T-helper 9 cell (primary cell): ENCODE measurements around the gene NDUFAF2.
"Not testable (repeated sequence)": the region's sequence is repeated elsewhere in the genome, so short reads cannot be mapped to it uniquely, and the experiment has no call there.

Experiments
- DNase-seq: peaks from one replicate; pipeline ENCODE4 v3.0.0-alpha.2; 2020

NDUFAF2 gene

GRCh38 chr5:61052882-61053281, 107.9 kb downstream of the NDUFAF2 start:
- DNase-seq = no peak

- DNase-seq = no peak
Observed at GRCh38 chr5:61053937-61054336, 108.9 kb downstream of the NDUFAF2 start.

- DNase-seq = no peak
Observed at GRCh38 chr5:61055434-61056006, 110.5 kb downstream of the NDUFAF2 start.

GRCh38 chr5:61059499-61059898, 114.5 kb downstream of the NDUFAF2 start:
- DNase-seq = no peak

- no peak for DNase-seq
Observed at GRCh38 chr5:61069150-61069549, 124.1 kb downstream of the NDUFAF2 start.

- no peak for DNase-seq
Observed at GRCh38 chr5:61071526-61071925, 126.5 kb downstream of the NDUFAF2 start.

GRCh38 chr5:61076626-61077025, 131.6 kb downstream of the NDUFAF2 start:
- no peak for DNase-seq

- no peak for DNase-seq
Observed at GRCh38 chr5:61081741-61082140, 136.7 kb downstream of the NDUFAF2 start.

- DNase-seq = no peak
Observed at GRCh38 chr5:61082516-61083280, 137.7 kb downstream of the NDUFAF2 start.

- no peak for DNase-seq
Observed at GRCh38 chr5:61084658-61085057, 139.7 kb downstream of the NDUFAF2 start.

- DNase-seq = no peak
Observed at GRCh38 chr5:61085885-61086284, 140.9 kb downstream of the NDUFAF2 start.

- DNase-seq = no peak
Observed at GRCh38 chr5:61087921-61088320, 142.9 kb downstream of the NDUFAF2 start.

- no peak for DNase-seq
Observed at GRCh38 chr5:61089351-61089750, 144.3 kb downstream of the NDUFAF2 start.

- not testable (repeated sequence) for DNase-seq
Observed at GRCh38 chr5:61093046-61093771, 148.2 kb downstream of the NDUFAF2 start.

- DNase-seq = no peak
Observed at GRCh38 chr5:61097465-61097864, 152.5 kb downstream of the NDUFAF2 start.

GRCh38 chr5:61098251-61098995, 153.4 kb downstream of the NDUFAF2 start:
- no peak for DNase-seq

- no peak for DNase-seq
Observed at GRCh38 chr5:61100437-61100836, 155.4 kb downstream of the NDUFAF2 start.

GRCh38 chr5:61114441-61114840, 169.4 kb downstream of the NDUFAF2 start:
- no peak for DNase-seq

- DNase-seq = no peak
Observed at GRCh38 chr5:61115968-61116367, 171.0 kb downstream of the NDUFAF2 start.

GRCh38 chr5:61119066-61119465, 174.1 kb downstream of the NDUFAF2 start:
- DNase-seq = no peak

GRCh38 chr5:61120534-61120933, 175.5 kb downstream of the NDUFAF2 start:
- no peak for DNase-seq

- no peak for DNase-seq
Observed at GRCh38 chr5:61123145-61123544, 178.1 kb downstream of the NDUFAF2 start.

GRCh38 chr5:61130289-61130688, 185.3 kb downstream of the NDUFAF2 start:
- no peak for DNase-seq
